Activated naive CD8-positive, alpha-beta T cell (primary cell): ENCODE measurements around the gene TENM3.
A peak's percentile ranks its signal among the peaks of the same experiment; 100 is the strongest.

Source experiments
- H3K27ac Mint-ChIP-seq: one replicate; pipeline ENCODE4 v1.8.0; 2021; ENCODE audit warnings: mixed read lengths
- H3K27me3 Mint-ChIP-seq: one replicate; pipeline ENCODE4 v1.8.0; 2021; ENCODE audit warnings: mixed read lengths
- H3K36me3 Mint-ChIP-seq: one replicate; pipeline ENCODE4 v1.8.0; 2021; ENCODE audit warnings: mixed read lengths
- H3K4me1 Mint-ChIP-seq: one replicate; pipeline ENCODE4 v1.8.0; 2021; ENCODE audit warnings: low read depth, mixed read lengths
- H3K4me3 Mint-ChIP-seq: one replicate; pipeline ENCODE4 v1.8.0; 2021; ENCODE audit warnings: mild to moderate bottlenecking, mixed read lengths
- H3K9me3 Mint-ChIP-seq: one replicate; pipeline ENCODE4 v1.8.0; 2021; ENCODE audit warnings: low read depth, mixed read lengths

The TENM3 gene

DNA sequence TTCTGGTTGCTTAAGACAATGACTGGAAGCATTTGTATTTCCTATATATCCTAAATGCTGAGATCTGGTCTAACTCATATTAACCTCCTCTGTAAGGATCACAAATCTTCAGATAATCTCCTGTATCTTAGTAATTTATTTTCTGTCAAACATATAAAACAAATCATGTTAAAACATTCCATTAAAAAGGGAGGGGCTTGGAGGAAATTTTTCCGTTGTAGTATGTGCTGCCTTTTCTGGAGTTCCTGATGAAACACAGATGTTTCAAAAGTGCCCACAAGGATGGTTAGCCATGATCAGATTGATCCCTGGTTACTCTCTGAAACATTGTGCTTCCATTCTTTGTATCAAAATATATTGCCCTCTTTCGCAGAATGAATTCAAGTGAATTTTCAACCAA is 182.1 kb downstream of the TENM3 start:
- Mint-ChIP-seq H3K4me1 (no peaks in the 10 kb centered on the region), H3K9me3 (no peaks in the 10 kb centered on the region), H3K27me3 (no peaks in the 10 kb centered on the region), H3K27ac (no peak overlapping the region), H3K4me3 (no peak overlapping the region), H3K36me3 (no peaks in the 10 kb centered on the region)

DNA sequence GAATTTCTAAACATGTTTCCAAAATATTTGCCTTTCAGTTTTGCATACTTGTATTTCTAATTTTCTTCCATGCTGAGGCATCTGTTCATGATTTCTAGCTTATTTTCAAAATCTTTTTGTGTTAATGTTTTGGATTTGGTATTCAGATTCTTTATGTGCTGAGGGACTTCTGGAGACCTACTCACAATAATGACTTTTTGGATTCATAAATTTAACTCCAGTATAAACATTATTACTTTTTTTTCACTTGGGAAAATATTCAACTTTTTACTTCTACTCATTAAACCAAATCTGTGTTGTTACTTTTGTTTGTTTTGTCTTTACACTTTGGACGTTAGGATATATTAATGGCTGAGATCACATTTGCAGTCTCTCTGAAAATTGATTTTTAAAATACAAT is 183.7 kb downstream of the TENM3 start:
- no peaks in the 10 kb centered on the region for H3K27me3 Mint-ChIP-seq
- no peak overlapping the region for H3K27ac Mint-ChIP-seq
- no peaks in the 10 kb centered on the region for H3K36me3 Mint-ChIP-seq
- no peaks in the 10 kb centered on the region for H3K9me3 Mint-ChIP-seq
- no peaks in the 10 kb centered on the region for H3K4me1 Mint-ChIP-seq
- no peak overlapping the region for H3K4me3 Mint-ChIP-seq

DNA sequence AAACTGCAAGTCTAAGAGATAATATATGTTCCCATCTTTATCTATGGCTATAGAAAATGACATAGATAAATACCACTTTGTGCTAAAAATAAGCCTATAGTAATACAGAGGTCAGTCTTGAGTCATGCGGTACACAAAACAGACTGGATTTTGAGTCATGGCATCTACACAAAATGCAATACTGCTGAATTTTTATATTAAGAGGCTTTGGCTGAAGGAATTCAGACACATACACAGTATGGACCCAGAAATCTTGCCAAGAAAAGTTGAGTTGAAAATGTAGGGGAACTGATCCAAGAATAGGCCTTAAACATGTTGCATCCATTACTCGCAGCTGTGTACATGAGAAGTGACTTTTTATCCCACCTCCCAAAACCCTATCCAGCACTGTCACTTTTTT is 184.4 kb downstream of the TENM3 start:
- Mint-ChIP-seq H3K4me3 (no peak overlapping the region), H3K9me3 (no peaks in the 10 kb centered on the region), H3K27ac (no peak overlapping the region), H3K36me3 (no peaks in the 10 kb centered on the region), H3K27me3 (no peaks in the 10 kb centered on the region), H3K4me1 (no peaks in the 10 kb centered on the region)

DNA sequence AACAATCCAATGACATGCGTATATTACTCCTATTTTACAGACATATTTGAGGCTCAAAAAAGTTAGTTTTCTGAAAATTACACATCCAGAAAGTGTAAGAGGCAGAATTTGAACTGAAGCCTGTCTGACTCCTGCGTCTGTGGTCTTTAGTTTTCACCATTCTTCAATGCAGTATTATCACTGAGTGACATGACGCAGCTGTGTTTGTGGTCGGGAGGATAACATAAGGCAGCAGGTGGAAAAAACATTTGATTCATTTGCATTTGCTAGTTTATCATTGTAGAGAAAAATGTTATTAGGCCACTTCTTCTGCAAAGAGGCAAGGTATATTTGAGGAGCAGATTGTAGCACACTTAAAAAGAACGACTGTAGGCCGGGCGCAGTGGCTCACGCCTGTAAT is 186.7 kb downstream of the TENM3 start:
- H3K27ac Mint-ChIP-seq, result no peak overlapping the region
- no peak overlapping the region for H3K4me3 Mint-ChIP-seq
- no peaks in the 10 kb centered on the region for H3K9me3 Mint-ChIP-seq
- H3K4me1 Mint-ChIP-seq, result no peaks in the 10 kb centered on the region
- peaks cover 3% of the 10 kb centered on the region for H3K27me3 Mint-ChIP-seq
- no peaks in the 10 kb centered on the region for H3K36me3 Mint-ChIP-seq

DNA sequence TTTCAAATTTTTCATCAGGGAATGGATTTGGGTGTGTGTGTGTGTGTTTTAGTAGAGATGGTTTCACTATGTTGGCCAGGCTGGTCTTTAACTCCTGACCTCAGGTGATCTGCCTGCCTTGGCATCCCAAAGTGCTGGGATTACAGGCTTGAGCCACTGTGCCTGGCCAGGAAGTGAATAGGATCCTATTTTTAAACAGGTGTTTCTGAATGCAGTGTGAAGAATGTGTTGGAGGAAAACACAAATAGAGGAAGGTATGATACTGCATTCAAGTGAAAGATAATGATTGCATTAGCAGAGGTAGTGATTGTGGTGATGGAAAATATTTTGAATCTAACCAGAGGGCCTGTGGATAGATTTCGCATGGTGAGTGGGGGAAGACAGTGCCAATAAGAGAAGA is 189.6 kb downstream of the TENM3 start:
- no peak overlapping the region for H3K27ac Mint-ChIP-seq
- H3K9me3 Mint-ChIP-seq, result no peaks in the 10 kb centered on the region
- H3K36me3 Mint-ChIP-seq, result no peaks in the 10 kb centered on the region
- H3K4me1 Mint-ChIP-seq, result no peaks in the 10 kb centered on the region
- H3K4me3 Mint-ChIP-seq, result no peak overlapping the region
- H3K27me3 Mint-ChIP-seq, result peaks cover 9% of the 10 kb centered on the region

DNA sequence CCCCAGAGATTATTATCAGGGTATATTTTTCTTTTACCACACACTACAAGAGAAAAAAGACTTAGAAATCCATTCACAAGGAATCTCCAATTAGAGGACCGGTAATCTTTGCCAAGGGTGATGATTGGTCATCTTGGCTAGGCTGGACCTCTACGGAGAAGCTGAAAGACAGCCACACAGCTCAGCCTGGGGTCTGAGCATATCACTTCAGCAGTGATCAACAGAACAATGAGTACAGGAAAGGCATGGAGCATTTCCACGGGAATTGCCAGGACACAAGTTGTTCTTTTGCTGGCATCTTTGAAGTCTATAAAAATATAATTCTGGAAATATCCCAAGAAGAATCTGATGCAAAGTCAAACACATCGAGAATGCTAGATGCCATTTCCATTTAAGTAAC is 191.5 kb downstream of the TENM3 start:
- Mint-ChIP-seq H3K4me1 (no peaks in the 10 kb centered on the region), H3K4me3 (no peak overlapping the region), H3K27ac (no peak overlapping the region), H3K9me3 (no peaks in the 10 kb centered on the region), H3K36me3 (no peaks in the 10 kb centered on the region), H3K27me3 (peaks cover 9% of the 10 kb centered on the region)

DNA sequence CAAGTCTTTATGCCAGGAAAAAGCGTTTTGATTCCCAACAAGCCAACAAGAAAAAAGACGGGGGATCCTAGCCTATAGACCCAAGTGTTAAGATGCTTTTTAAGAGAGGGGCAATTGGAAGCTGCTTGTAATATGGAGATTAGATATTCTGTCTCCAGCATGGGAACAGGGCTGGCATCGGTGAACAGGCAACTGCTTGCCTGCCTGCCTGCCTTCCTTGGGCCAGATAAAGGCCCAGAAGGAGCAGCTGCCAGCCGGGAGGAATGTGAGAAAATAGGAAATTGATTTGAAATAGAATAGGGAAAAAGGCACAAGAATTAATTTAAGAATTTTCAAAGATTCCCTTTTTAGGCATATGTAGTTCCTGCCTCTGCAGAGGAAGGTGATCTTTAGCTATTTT is 192.2 kb downstream of the TENM3 start:
- no peaks in the 10 kb centered on the region for H3K36me3 Mint-ChIP-seq
- no peak overlapping the region for H3K27ac Mint-ChIP-seq
- no peaks in the 10 kb centered on the region for H3K4me1 Mint-ChIP-seq
- peaks cover 10% of the 10 kb centered on the region for H3K27me3 Mint-ChIP-seq
- H3K9me3 Mint-ChIP-seq, result no peaks in the 10 kb centered on the region
- no peak overlapping the region for H3K4me3 Mint-ChIP-seq

DNA sequence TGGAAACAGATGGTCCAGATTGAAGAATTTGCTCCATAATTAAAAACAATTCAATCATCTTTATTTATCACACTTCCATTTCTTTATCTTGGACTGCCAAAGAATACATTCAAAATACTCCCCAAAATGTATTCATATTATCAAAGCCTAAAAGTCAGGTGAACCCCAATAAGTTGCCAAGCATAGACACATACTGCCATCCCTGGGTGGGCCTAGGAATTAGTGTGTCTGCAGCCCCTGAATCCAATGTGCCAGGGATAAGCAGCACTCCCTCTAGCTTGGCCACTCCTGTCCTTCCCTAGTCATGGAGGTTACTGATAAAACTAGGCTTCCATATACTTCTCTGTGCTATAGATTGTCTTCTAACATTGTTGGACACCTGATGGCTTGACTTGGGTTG is 199.9 kb downstream of the TENM3 start:
- peaks cover 2% of the 10 kb centered on the region for H3K36me3 Mint-ChIP-seq
- H3K9me3 Mint-ChIP-seq, result no peaks in the 10 kb centered on the region
- H3K27me3 Mint-ChIP-seq, result peaks cover 23% of the 10 kb centered on the region
- H3K4me1 Mint-ChIP-seq, result peaks cover 3% of the 10 kb centered on the region
- H3K4me3 Mint-ChIP-seq, result no peak overlapping the region
- H3K27ac Mint-ChIP-seq, result no peak overlapping the region

DNA sequence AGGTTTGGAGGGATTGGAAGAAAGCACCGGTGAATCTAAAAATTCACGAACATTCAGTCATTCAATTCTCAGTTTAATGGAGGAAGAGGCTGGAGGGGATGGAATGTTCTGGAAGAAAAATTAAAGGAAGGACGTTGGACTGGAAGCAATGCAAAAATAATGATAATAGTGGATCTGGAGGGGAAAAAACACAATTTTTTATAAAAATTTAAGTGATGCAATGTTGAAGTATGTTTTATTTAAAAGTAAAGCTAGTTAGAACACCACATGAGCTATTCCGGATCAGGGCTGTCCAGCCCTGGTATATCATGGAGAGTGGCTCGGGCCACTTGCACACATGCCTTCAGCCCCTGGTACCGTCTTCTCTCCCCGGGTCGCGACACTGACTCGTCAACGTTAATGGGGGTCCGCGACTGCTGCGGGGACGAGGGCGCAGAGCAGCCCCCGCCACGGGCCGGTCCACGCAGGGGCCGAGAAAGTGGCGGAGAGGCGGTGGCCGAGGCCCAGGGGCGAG is 204.6 kb downstream of the TENM3 start:
- H3K27me3 Mint-ChIP-seq, result peaks cover 46% of the 10 kb centered on the region
- no peaks in the 10 kb centered on the region for H3K9me3 Mint-ChIP-seq
- no peak overlapping the region for H3K27ac Mint-ChIP-seq
- H3K4me3 Mint-ChIP-seq, result peak overlapping the region; percentile 87
- peaks cover 2% of the 10 kb centered on the region for H3K36me3 Mint-ChIP-seq
- peaks cover 17% of the 10 kb centered on the region for H3K4me1 Mint-ChIP-seq

DNA sequence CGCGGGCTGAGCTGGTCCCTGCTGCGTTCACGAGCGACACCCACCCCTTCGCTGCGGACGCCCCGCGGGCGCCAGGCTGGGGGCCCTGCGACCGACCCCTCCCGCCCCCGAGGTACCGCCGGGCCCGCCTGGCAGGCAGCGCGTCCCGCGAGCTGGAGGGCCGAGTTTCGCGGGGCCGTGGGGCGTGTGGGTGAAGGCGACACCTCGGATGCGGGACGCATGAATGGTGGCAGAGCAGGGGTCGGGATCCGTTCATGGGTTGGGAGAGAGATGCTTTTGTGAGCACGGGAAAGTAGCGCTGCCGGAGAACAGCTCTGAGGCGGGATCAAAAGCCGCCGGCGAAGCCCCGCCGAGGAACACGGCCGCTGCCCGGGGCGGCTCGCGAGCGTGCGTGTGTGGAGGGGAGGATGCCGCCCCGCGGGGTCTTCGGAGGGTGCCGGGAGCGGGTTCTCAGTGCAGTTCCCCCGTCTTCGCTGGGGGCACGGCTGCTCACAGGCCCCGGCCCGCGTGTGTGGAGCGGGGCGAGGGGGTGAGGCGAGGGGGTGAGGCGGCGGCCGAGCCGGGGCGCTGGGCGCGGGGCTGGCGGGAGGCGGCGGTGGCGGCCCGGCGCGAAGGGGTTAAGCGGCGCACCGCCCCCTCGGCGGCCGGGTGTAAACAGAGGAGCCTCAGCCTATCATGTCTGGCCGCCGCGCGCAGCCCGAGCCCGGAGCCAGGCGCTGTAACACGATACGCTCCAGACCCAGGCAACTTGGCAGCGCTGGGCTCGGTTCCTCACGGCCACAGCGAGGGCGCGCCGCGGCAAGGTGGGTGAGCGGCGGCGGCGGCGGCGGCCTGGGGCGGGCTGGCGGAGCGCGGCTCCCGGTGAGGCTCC is 205.3 kb downstream of the TENM3 start:
- H3K4me1 Mint-ChIP-seq, result peaks cover 17% of the 10 kb centered on the region
- H3K27me3 Mint-ChIP-seq, result peaks cover 49% of the 10 kb centered on the region
- no peak overlapping the region for H3K27ac Mint-ChIP-seq
- H3K4me3 Mint-ChIP-seq, result peak overlapping the region; percentile 77
- no peaks in the 10 kb centered on the region for H3K9me3 Mint-ChIP-seq
- peaks cover 2% of the 10 kb centered on the region for H3K36me3 Mint-ChIP-seq

DNA sequence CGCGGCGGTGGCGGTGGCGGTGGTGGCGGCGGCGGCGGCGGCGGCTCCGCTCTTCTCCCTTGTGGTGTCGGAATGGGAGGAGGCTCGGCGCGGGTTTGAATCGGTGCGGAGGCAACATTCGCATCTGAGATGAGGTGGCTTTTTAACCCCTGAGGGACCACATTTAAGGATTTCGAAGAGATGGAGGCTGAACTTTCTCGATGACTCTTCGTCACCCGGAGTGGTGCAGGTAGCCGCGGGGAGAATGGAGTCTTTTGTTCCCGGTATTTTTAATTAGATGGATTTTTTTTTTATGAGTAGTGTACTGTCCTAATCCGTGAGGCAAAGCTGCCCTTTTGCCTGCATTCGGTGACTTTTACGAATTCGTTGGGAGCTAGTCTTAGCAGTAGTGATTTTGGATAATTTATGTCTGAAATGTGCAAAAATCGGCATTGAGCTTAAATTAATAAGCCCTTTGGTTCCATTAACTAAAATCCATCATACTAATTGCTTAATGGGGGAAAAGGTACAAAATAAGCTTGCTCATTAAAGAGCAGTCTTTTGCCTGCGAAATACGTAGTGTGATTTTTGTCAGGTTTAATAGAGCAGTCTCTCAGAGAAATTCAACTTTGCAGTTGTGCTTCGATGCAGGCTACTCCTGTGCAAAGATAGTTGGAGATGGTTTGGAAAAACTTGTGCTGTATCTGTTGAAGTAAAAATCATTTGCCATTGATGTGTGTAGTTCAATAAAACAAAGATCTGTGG is 206.2 kb downstream of the TENM3 start:
- Mint-ChIP-seq H3K4me1 (peaks cover 17% of the 10 kb centered on the region), H3K27me3 (peaks cover 52% of the 10 kb centered on the region), H3K4me3 (peak overlapping the region; percentile 81), H3K9me3 (no peaks in the 10 kb centered on the region), H3K36me3 (peaks cover 2% of the 10 kb centered on the region), H3K27ac (no peak overlapping the region)

DNA sequence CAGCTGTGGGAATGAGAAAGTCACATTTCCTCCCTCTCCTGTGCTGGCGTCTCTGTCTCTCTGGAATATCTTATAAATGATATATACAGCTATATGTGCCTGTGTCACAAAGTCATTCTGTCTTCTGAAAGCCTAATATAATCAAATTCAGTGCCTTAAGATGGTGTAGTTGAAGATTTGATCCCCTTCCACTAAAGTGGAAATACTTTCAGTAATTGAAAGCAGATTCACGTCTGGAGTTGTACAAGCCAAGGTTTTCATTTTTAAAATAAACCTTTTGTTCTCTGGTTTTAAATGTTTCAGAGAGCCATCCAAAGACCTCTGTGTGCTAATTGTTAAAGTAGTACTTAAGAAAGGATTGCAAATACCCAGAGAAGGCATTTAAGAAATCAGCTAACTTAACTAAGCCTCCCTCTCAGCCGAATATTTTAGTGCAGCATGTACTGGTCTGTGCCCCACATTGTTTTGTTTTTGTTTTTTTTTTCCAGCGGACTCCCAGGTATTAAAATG is 206.8 kb downstream of the TENM3 start:
- Mint-ChIP-seq H3K4me3 (peak overlapping the region; percentile 81), H3K27ac (no peak overlapping the region), H3K9me3 (no peaks in the 10 kb centered on the region), H3K36me3 (peaks cover 2% of the 10 kb centered on the region), H3K4me1 (peaks cover 17% of the 10 kb centered on the region), H3K27me3 (peaks cover 53% of the 10 kb centered on the region)

DNA sequence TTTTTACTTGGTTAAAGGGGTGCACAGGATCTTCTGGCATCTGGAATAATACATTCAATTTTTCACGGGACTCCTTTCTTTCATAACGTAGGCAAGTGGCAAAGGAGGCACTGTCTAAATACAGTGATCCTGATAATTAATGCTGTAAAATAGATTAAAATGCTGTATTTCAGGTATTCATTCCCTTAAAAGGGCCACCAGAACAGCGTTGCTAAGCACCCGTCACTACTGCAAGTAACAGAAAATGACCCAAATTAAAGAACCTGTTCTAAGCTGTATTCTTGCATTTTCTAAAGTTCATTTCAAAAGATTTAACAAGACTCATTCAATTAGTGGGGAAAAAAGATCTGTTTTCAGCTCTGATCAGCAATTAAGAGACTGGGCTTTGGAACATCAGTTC is 208.2 kb downstream of the TENM3 start:
- peaks cover 2% of the 10 kb centered on the region for H3K36me3 Mint-ChIP-seq
- H3K27me3 Mint-ChIP-seq, result peaks cover 45% of the 10 kb centered on the region
- H3K9me3 Mint-ChIP-seq, result no peaks in the 10 kb centered on the region
- H3K4me3 Mint-ChIP-seq, result no peak overlapping the region
- peaks cover 17% of the 10 kb centered on the region for H3K4me1 Mint-ChIP-seq
- no peak overlapping the region for H3K27ac Mint-ChIP-seq

DNA sequence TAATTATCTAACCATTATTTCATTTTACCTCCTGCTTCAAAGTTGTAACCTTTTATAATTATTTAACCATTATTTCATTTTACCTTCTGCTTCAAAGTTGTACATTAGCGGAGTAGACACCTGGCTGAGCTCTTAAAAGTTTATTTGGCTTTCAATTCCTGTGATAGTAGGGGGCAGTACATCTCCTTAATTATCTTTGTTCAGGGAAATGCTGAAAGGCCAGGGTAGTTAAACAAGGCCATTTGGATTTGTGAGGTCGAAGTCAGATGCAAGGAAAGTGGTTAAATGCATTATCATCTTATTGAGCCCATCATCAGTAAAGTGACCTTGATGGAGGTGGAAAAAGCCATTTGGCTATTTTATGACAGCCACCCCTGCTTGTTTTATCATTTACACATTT is 210.6 kb downstream of the TENM3 start:
- H3K27ac Mint-ChIP-seq, result no peak overlapping the region
- no peaks in the 10 kb centered on the region for H3K9me3 Mint-ChIP-seq
- no peak overlapping the region for H3K4me3 Mint-ChIP-seq
- H3K27me3 Mint-ChIP-seq, result peaks cover 37% of the 10 kb centered on the region
- peaks cover 12% of the 10 kb centered on the region for H3K4me1 Mint-ChIP-seq
- H3K36me3 Mint-ChIP-seq, result no peaks in the 10 kb centered on the region

DNA sequence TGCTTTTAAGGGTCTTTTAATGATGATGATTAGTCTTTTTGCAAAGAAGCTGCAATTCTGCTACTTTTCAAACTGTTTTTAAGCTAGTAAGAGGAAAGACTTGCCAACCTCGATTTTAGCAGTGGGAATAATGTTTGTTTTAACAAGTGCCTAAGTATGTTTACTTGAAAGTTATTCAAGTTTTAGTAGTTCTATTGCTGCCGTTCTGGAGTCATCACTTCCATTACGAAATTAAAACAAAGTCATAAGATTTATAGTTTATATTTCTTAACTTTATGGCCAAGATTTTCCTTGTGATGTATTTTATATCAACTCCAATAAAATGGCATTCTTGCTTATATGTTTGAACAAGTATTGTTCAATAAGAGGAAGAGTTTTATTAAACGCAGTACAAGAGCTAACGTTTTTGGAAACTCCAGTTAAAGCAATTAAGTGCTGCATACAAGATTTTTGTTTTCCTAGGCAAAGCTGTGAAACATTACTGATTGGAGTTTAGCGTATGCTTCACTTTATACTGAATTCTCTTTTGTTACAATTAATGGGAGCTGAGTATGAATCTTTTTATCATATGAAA is 211.3 kb downstream of the TENM3 start:
- Mint-ChIP-seq H3K4me1 (peaks cover 8% of the 10 kb centered on the region), H3K4me3 (no peak overlapping the region), H3K9me3 (no peaks in the 10 kb centered on the region), H3K27ac (no peak overlapping the region), H3K36me3 (no peaks in the 10 kb centered on the region), H3K27me3 (peaks cover 33% of the 10 kb centered on the region)
